HepG2 (cell line): Measurements from ENCODE around the gene SPATA21. TPM values are rescaled to one million over a fixed set of nuclear protein-coding genes. Genes with fewer than 3 reads are reported as not detected.
A peak's percentile ranks its signal among the peaks of the same experiment; 100 is the strongest.

ENCODE experiments used
- ATAD3A ChIP-seq: sonication (generic); formaldehyde crosslinking; IDR thresholded peaks from 2 replicates; pipeline ENCODE4 v1.4.0; 2020; ENCODE audit warnings: missing genetic modification reagents
- BORCS8-MEF2B ChIP-seq: sonication (generic); formaldehyde crosslinking; IDR thresholded peaks from 2 replicates; pipeline ENCODE4 v1.8.0; 2022; ENCODE audit warnings: mild to moderate bottlenecking, missing genetic modification reagents
- ELF4 ChIP-seq: sonication (generic); formaldehyde crosslinking; IDR thresholded peaks from 2 replicates; pipeline ENCODE4 v1.5.0; 2020; ENCODE audit warnings: missing genetic modification reagents, mild to moderate bottlenecking, moderate library complexity, borderline replicate concordance
- NCOA5 ChIP-seq: sonication (generic); formaldehyde crosslinking; IDR thresholded peaks from 2 replicates; pipeline ENCODE4 v1.4.0; 2020; ENCODE audit warnings: missing genetic modification reagents
- NRL ChIP-seq: sonication (generic); formaldehyde crosslinking; IDR thresholded peaks from 2 replicates; pipeline ENCODE4 v1.5.0; 2020; ENCODE audit warnings: missing genetic modification reagents, mild to moderate bottlenecking, moderate library complexity, borderline replicate concordance
- SMARCE1 ChIP-seq: fragments of 450-650 bp; IDR thresholded peaks from 2 replicates; pipeline ENCODE4 v1.6.1; 2017; ENCODE audit warnings: borderline replicate concordance
- SP2 ChIP-seq: sonication (generic); formaldehyde crosslinking; IDR thresholded peaks from 2 replicates; pipeline ENCODE4 v1.5.1; 2020; ENCODE audit warnings: mild to moderate bottlenecking, missing genetic modification reagents
- YEATS4 ChIP-seq: sonication (generic); formaldehyde crosslinking; IDR thresholded peaks from 2 replicates; pipeline ENCODE4 v1.4.0; 2020; ENCODE audit warnings: missing genetic modification reagents, borderline replicate concordance
- ZNF124 ChIP-seq: sonication (generic); formaldehyde crosslinking; IDR thresholded peaks from 2 replicates; pipeline ENCODE4 v1.4.0; 2020; ENCODE audit warnings: missing genetic modification reagents
- ZNF557 ChIP-seq: sonication (generic); formaldehyde crosslinking; IDR thresholded peaks from 2 replicates; pipeline ENCODE4 v1.4.0; 2020; ENCODE audit warnings: missing genetic modification reagents
- ZNF589 ChIP-seq: sonication (generic); formaldehyde crosslinking; conservative IDR thresholded peaks from 2 replicates; pipeline ENCODE4 v1.8.0; 2022; ENCODE audit warnings: mild to moderate bottlenecking, moderate library complexity, missing genetic modification reagents
- ZNF703 ChIP-seq: sonication (generic); formaldehyde crosslinking; IDR thresholded peaks from 2 replicates; pipeline ENCODE4 v1.5.1; 2020; ENCODE audit warnings: missing genetic modification reagents, mild to moderate bottlenecking, moderate library complexity, borderline replicate concordance
- ZNF768 ChIP-seq: sonication (generic); formaldehyde crosslinking; IDR thresholded peaks from 2 replicates; pipeline ENCODE4 v1.4.0; 2020; ENCODE audit warnings: missing genetic modification reagents
- polyA plus RNA-seq, 8 experiments: library from polyadenylated mRNA; depleted of rRNA in 3 of 8; stranded (reverse) in 7 of 8; unstranded in 1 of 8; fragments of >200 nt; fragmentation: Illumina TruSeq in 4 of 8; extraction: Trizol in 4 of 8; gene quantifications; 2 replicates each; pipeline versions ENCODE4 v1.2.1 to v1.2.3, GENCODE V29; 2011 to 2016; ENCODE audit warnings: low read depth in 4 of 8, missing spikeins in 1 of 8, mixed read lengths in 1 of 8; ENCODE audit not compliant: insufficient read depth in 1 of 8
- total RNA-seq, 5 experiments: library from RNA; depleted of rRNA; stranded (reverse); fragments of >200 nt; fragmentation: Illumina TruSeq; extraction: Trizol; gene quantifications; 2 replicates each; pipeline ENCODE4 v1.2.3, GENCODE V29; 2016; ENCODE audit warnings: low read depth in 1 of 5
- TF ChIP-seq, protein P1 (sequence below): sonication (generic); formaldehyde crosslinking; IDR thresholded peaks from 2 replicates; pipeline ENCODE4 v1.4.0; 2020; ENCODE audit warnings: mild to moderate bottlenecking, missing genetic modification reagents
- TF ChIP-seq, protein P2 (sequence below): sonication (generic); formaldehyde crosslinking; IDR thresholded peaks from 2 replicates; pipeline ENCODE4 v1.8.1; 2023; ENCODE audit warnings: mild to moderate bottlenecking, missing genetic modification reagents
- TF ChIP-seq, protein P3 (sequence below): sonication (generic); formaldehyde crosslinking; IDR thresholded peaks from 2 replicates; pipeline ENCODE4 v1.9.0; 2021; ENCODE audit warnings: missing genetic modification reagents, borderline replicate concordance
- TF ChIP-seq, protein P4 (sequence below): sonication (generic); formaldehyde crosslinking; conservative IDR thresholded peaks from 2 replicates; pipeline ENCODE4 v1.8.0; 2022; ENCODE audit warnings: missing genetic modification reagents
- TF ChIP-seq, protein P5 (sequence below): sonication (generic); formaldehyde crosslinking; IDR thresholded peaks from 2 replicates; pipeline ENCODE4 v1.4.0; 2020; ENCODE audit warnings: missing genetic modification reagents
- TF ChIP-seq, protein P6 (sequence below): sonication (generic); formaldehyde crosslinking; IDR thresholded peaks from 2 replicates; pipeline ENCODE4 v1.4.0; 2020; ENCODE audit warnings: missing genetic modification reagents

Gene SPATA21
- total and polyA plus RNA-seq, 2 of the 13 experiments (the other 11 are each of a cell fraction or from before 2014, with no cell fraction given), result 0.80 to 1.4 TPM

DNA sequence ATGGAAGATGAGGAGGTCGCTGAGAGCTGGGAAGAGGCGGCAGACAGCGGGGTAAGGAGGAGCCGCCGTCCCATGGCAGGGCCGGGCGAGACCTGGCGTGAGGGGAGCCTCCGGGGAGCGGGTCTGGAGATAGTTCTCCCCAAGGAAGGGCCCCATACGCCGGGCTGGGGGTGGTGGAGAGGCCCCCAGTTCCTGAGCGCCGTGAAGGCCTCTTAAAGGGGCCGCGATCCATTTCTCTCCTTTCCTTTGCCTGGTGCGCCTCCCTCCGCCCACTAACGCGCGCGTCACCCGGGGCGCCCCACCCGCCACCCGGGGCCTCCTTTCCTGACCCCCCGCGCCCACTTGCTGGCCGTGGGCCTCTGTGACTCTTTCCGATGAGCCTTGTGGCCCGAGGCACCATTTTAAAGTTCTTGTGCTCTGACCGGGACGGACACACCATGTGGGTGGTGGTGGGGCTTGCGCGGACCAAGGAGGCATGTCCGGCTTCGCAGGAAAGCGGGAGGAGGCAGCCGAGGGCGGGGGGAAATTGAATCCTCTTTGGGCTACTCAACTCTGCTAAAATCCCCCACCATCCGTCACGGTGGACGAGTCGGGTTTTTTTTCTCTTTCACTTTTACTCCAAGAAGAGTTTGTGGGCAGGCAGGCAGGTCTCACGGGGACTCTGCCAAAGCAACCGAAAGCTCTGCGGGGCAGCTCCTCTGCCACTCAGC is 69.8 kb downstream of the SPATA21 start (continued):
- TF ChIP-seq, protein P1, sequence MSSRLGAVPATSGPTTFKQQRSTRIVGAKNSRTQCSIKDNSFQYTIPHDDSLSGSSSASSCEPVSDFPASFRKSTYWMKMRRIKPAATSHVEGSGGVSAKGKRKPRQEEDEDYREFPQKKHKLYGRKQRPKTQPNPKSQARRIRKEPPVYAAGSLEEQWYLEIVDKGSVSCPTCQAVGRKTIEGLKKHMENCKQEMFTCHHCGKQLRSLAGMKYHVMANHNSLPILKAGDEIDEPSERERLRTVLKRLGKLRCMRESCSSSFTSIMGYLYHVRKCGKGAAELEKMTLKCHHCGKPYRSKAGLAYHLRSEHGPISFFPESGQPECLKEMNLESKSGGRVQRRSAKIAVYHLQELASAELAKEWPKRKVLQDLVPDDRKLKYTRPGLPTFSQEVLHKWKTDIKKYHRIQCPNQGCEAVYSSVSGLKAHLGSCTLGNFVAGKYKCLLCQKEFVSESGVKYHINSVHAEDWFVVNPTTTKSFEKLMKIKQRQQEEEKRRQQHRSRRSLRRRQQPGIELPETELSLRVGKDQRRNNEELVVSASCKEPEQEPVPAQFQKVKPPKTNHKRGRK (CRISPR knock-in tag), result no peak
- TF ChIP-seq, protein P2, sequence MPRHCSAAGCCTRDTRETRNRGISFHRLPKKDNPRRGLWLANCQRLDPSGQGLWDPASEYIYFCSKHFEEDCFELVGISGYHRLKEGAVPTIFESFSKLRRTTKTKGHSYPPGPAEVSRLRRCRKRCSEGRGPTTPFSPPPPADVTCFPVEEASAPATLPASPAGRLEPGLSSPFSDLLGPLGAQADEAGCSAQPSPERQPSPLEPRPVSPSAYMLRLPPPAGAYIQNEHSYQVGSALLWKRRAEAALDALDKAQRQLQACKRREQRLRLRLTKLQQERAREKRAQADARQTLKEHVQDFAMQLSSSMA, result 0 out of 2 replicates have a peak, but pooled peaks have one; percentile 70
- TF ChIP-seq, protein P3, sequence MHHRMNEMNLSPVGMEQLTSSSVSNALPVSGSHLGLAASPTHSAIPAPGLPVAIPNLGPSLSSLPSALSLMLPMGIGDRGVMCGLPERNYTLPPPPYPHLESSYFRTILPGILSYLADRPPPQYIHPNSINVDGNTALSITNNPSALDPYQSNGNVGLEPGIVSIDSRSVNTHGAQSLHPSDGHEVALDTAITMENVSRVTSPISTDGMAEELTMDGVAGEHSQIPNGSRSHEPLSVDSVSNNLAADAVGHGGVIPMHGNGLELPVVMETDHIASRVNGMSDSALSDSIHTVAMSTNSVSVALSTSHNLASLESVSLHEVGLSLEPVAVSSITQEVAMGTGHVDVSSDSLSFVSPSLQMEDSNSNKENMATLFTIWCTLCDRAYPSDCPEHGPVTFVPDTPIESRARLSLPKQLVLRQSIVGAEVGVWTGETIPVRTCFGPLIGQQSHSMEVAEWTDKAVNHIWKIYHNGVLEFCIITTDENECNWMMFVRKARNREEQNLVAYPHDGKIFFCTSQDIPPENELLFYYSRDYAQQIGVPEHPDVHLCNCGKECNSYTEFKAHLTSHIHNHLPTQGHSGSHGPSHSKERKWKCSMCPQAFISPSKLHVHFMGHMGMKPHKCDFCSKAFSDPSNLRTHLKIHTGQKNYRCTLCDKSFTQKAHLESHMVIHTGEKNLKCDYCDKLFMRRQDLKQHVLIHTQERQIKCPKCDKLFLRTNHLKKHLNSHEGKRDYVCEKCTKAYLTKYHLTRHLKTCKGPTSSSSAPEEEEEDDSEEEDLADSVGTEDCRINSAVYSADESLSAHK (CRISPR knock-in tag), result no peak
- TF ChIP-seq ATAD3A (CRISPR knock-in tag), result no peak
- TF ChIP-seq SP2 (CRISPR knock-in tag), result no peak
- TF ChIP-seq, protein P4, sequence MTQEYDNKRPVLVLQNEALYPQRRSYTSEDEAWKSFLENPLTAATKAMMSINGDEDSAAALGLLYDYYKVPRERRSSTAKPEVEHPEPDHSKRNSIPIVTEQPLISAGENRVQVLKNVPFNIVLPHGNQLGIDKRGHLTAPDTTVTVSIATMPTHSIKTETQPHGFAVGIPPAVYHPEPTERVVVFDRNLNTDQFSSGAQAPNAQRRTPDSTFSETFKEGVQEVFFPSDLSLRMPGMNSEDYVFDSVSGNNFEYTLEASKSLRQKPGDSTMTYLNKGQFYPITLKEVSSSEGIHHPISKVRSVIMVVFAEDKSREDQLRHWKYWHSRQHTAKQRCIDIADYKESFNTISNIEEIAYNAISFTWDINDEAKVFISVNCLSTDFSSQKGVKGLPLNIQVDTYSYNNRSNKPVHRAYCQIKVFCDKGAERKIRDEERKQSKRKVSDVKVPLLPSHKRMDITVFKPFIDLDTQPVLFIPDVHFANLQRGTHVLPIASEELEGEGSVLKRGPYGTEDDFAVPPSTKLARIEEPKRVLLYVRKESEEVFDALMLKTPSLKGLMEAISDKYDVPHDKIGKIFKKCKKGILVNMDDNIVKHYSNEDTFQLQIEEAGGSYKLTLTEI, result no peak
- no peak for TF ChIP-seq ZNF703 (CRISPR knock-in tag)
- no peak for TF ChIP-seq NCOA5 (CRISPR knock-in tag)
- TF ChIP-seq ELF4 (CRISPR knock-in tag), result peak; percentile 75; the same call in 1 of the 2 replicates
- TF ChIP-seq SMARCE1, result no peak
- peak; percentile 50; the same call in 1 of the 2 replicates for TF ChIP-seq ZNF768
- peak; percentile 63 for TF ChIP-seq ZNF124
- TF ChIP-seq NRL (CRISPR knock-in tag), result peak; percentile 62
- TF ChIP-seq, protein P5, sequence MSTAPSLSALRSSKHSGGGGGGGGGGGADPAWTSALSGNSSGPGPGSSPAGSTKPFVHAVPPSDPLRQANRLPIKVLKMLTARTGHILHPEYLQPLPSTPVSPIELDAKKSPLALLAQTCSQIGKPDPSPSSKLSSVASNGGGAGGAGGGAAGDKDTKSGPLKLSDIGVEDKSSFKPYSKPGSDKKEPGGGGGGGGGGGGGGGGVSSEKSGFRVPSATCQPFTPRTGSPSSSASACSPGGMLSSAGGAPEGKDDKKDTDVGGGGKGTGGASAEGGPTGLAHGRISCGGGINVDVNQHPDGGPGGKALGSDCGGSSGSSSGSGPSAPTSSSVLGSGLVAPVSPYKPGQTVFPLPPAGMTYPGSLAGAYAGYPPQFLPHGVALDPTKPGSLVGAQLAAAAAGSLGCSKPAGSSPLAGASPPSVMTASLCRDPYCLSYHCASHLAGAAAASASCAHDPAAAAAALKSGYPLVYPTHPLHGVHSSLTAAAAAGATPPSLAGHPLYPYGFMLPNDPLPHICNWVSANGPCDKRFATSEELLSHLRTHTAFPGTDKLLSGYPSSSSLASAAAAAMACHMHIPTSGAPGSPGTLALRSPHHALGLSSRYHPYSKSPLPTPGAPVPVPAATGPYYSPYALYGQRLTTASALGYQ (CRISPR knock-in tag), result peak; percentile 68; the same call in 1 of the 2 replicates
- TF ChIP-seq, protein P6, sequence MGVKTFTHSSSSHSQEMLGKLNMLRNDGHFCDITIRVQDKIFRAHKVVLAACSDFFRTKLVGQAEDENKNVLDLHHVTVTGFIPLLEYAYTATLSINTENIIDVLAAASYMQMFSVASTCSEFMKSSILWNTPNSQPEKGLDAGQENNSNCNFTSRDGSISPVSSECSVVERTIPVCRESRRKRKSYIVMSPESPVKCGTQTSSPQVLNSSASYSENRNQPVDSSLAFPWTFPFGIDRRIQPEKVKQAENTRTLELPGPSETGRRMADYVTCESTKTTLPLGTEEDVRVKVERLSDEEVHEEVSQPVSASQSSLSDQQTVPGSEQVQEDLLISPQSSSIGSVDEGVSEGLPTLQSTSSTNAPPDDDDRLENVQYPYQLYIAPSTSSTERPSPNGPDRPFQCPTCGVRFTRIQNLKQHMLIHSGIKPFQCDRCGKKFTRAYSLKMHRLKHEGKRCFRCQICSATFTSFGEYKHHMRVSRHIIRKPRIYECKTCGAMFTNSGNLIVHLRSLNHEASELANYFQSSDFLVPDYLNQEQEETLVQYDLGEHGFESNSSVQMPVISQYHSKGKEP (CRISPR knock-in tag), result no peak
- peak; percentile 81; the same call in 1 of the 2 replicates for TF ChIP-seq ZNF557 (CRISPR knock-in tag)
- no peak for TF ChIP-seq ZNF589 (CRISPR knock-in tag)
- TF ChIP-seq BORCS8-MEF2B (CRISPR knock-in tag), result peak; percentile 79
- peak; percentile 83 for TF ChIP-seq YEATS4
